Measurements from ENCODE around the gene OTOS.

The OTOS gene

GRCh38 chr2:240136671-240137292 is 3.7 kb downstream of the OTOS start:
- DNase-seq (ENCODE audit: low read depth in 2 of 2): no peak

- DNase-seq (ENCODE audit: low read depth in 2 of 2): peak; percentile 66 to 83
These were observed 4.3 kb downstream of the OTOS start, which contains the start of gene COPS9 for GRCh38 chr2:240136013-240136670. TSS of gene COPS9 (minus strand) at chr2:240136305. CDS start at chr2:240136284, 21 bp downstream.

GRCh38 chr2:240135706-240136012 is 4.8 kb downstream of the OTOS start:
- no peak for DNase-seq (ENCODE audit: low read depth in 2 of 2)

GRCh38 chr2:240134956-240135520 is 5.4 kb downstream of the OTOS start:
- DNase-seq (ENCODE audit: low read depth in 2 of 2): no peak

GRCh38 chr2:240134466-240134865 is 6.0 kb downstream of the OTOS start:
- DNase-seq (ENCODE audit: low read depth in 2 of 2): no peak

GRCh38 chr2:240133401-240133800 is 7.1 kb downstream of the OTOS start:
- DNase-seq (ENCODE audit: low read depth in 2 of 2): no peak

GRCh38 chr2:240132651-240132980 is 7.8 kb downstream of the OTOS start:
- DNase-seq (ENCODE audit: low read depth in 2 of 2): no peak

GRCh38 chr2:240131941-240132650 is 8.4 kb downstream of the OTOS start:
- no peak for DNase-seq (ENCODE audit: low read depth in 2 of 2)

- DNase-seq (ENCODE audit: low read depth in 2 of 2): no peak
These were observed 9.2 kb downstream of the OTOS start for GRCh38 chr2:240131296-240131695.

GRCh38 chr2:240130393-240131195 is 9.9 kb downstream of the OTOS start:
- DNase-seq (ENCODE audit: low read depth in 2 of 2): no peak

GRCh38 chr2:240129731-240130392 is 10.6 kb downstream of the OTOS start:
- DNase-seq (ENCODE audit: low read depth in 2 of 2): no peak

- no peak for DNase-seq (ENCODE audit: low read depth in 2 of 2)
These were observed 11.1 kb downstream of the OTOS start for GRCh38 chr2:240129311-240129710.

- no peak for DNase-seq (ENCODE audit: low read depth in 2 of 2)
These were observed 11.8 kb downstream of the OTOS start for GRCh38 chr2:240128608-240129145.

GRCh38 chr2:240127911-240128607 is 12.4 kb downstream of the OTOS start:
- DNase-seq (ENCODE audit: low read depth in 2 of 2): no peak

GRCh38 chr2:240127191-240127750 is 13.2 kb downstream of the OTOS start:
- no peak for DNase-seq (ENCODE audit: low read depth in 2 of 2)

- DNase-seq (ENCODE audit: low read depth in 2 of 2): no peak
These were observed 13.7 kb downstream of the OTOS start for GRCh38 chr2:240126731-240127130.

GRCh38 chr2:240125742-240126141 is 14.7 kb downstream of the OTOS start:
- no peak for DNase-seq (ENCODE audit: low read depth in 2 of 2)

- no peak for DNase-seq (ENCODE audit: low read depth in 2 of 2)
These were observed 15.8 kb downstream of the OTOS start for GRCh38 chr2:240124651-240125030.

- DNase-seq (ENCODE audit: low read depth in 2 of 2): no peak
These were observed 16.4 kb downstream of the OTOS start for GRCh38 chr2:240123821-240124650.

All from stimulated activated CD4-positive, alpha-beta T cell treated with anti-CD3 and anti-CD28 coated beads, Interleukin-1b, Interleukin-23, amount 100 ng/mL, for 1 hour (primary cell).